ENCODE results near the gene SLC25A13. TPM values are rescaled to one million over a fixed set of nuclear protein-coding genes. Genes with fewer than 3 reads are reported as not detected.
A peak's percentile ranks its signal among the peaks of the same experiment; 100 is the strongest.

SLC25A13 gene
- total and polyA plus RNA-seq, 2 of the 4 experiments (the other 2 are of a cell fraction): 7.4 to 11.7 TPM

DNA sequence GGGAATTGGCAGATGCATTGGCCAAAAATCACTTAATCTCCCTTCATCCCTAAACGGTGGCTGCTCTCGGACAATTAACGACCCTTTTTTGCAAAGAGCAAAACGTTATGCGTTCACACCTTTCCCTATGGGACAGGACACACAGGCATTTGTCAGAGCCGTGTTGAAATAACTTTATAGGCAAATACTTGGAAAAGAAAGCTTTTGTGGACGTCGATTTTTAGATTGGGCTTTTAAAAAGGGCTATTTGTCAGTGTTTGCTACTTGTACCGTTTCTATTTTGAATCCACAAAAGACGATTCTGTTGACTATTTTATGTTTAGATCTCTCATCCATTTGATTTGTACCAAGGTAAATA is 245.6 kb downstream of the SLC25A13 start:
- ChIA-PET POLR2A (ENCODE audit: unreplicated experiment) (no interaction called here), CTCF (interaction anchor here (0.5 to 3.2 kb wide), 5 partner anchors 14 to 1045 kb away, joined by 3 to 20 read pairs (median 4); no protein-coding TSS in a partner anchor)
- Histone ChIP-seq H3K56ac (ENCODE audit: extremely low read depth, insufficient read depth, low read length) (no peak overlapping the region), H4K20me1 (ENCODE audit: insufficient read depth, low read length) (no peaks in the 10 kb centered on the region), H2AK9ac (replicated peaks; ENCODE audit: low read depth, low read length, poor library complexity) (no peak overlapping the region), H3K27ac (ENCODE audit: insufficient read depth, low read length) (no peak overlapping the region), H2AK5ac (ENCODE audit: low read depth, low read length) (no peak overlapping the region), H3K23ac (ENCODE audit: low read depth, low read length) (no peak overlapping the region), H3K14ac (replicated peaks; ENCODE audit: low read depth, low read length) (no peak overlapping the region), H3K4me2 (ENCODE audit: low read depth, low read length) (peak overlapping the region; percentile 96), H4K91ac (ENCODE audit: insufficient read depth, low read depth, low read length) (no peak overlapping the region), H2AFZ (replicated peaks; ENCODE audit: low read length, poor library complexity) (peak overlapping the region; percentile 85), H4K5ac (ENCODE audit: low read depth, low read length) (no peak overlapping the region), H2BK5ac (ENCODE audit: low read depth, low read length, poor library complexity, severe bottlenecking) (no peak overlapping the region), H2BK20ac (ENCODE audit: low read depth, low read length) (no peak overlapping the region), H3K18ac (ENCODE audit: low read depth, low read length) (no peak overlapping the region), H2BK15ac (ENCODE audit: low read depth, low read length) (no peak overlapping the region), H3K9me3 (ENCODE audit: control insufficient read depth, insufficient read depth, low read length) (no peaks in the 10 kb centered on the region), H3K9me1 (ENCODE audit: insufficient read depth, low read length) (no peaks in the 10 kb centered on the region), H3K4me3 (ENCODE audit: insufficient read depth, low read depth, low read length) (peak overlapping the region; percentile 58), H3K4ac (ENCODE audit: low read depth, low read length) (no peak overlapping the region), H2BK120ac (ENCODE audit: low read depth, low read length) (no peak overlapping the region), H3K27me3 (ENCODE audit: control insufficient read depth, insufficient read depth, low read length) (peaks cover 9% of the 10 kb centered on the region), H3K9ac (ENCODE audit: low read depth, low read length) (no peak overlapping the region), H4K8ac (ENCODE audit: low read depth in 2 of 2, low read length in 2 of 2) (no peak overlapping the region), H3K79me1 (ENCODE audit: low read depth in 1 of 2, low read length in 2 of 2) (no peaks in the 10 kb centered on the region), H3K36me3 (ENCODE audit: control insufficient read depth, insufficient read depth, low read length) (no peaks in the 10 kb centered on the region), H3K4me1 (ENCODE audit: control insufficient read depth, insufficient read depth, low read length) (0 out of 2 replicates have a peak, but pooled peaks cover 2% of the 10 kb centered on the region)
- no CpG with 5 or more reads among the region's 10 CpGs for WGBS, 2 experiments (ENCODE audit: extremely low coverage in 2 of 2, insufficient read length in 1 of 2)
- no TSS peak for BruUV-seq (replicated peaks)
- ATAC-seq (ENCODE audit: low read depth) (no peak), DNase-seq (no peak)
- TF ChIP-seq, protein P1, sequence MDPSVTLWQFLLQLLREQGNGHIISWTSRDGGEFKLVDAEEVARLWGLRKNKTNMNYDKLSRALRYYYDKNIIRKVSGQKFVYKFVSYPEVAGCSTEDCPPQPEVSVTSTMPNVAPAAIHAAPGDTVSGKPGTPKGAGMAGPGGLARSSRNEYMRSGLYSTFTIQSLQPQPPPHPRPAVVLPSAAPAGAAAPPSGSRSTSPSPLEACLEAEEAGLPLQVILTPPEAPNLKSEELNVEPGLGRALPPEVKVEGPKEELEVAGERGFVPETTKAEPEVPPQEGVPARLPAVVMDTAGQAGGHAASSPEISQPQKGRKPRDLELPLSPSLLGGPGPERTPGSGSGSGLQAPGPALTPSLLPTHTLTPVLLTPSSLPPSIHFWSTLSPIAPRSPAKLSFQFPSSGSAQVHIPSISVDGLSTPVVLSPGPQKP (IDR thresholded peaks at IDR 0.05; ENCODE audit: borderline replicate concordance, low read depth, low read length): no peak
- no peak for TF ChIP-seq CEBPB (IDR thresholded peaks at IDR 0.05; ENCODE audit: low read depth, low read length)
- intact Hi-C loops (cut with micrococcal nuclease) (loop anchor here (2.0 to 10.0 kb wide), 2 partner anchors 244 to 628 kb away; partner anchors contain the start of gene SEM1), in situ Hi-C loops (cut with MboI; ENCODE audit: low sequenced_read_pairs) (loop anchor here (10.0 kb wide), 1 partner anchor 948 kb away; the partner anchor contains the start of gene DLX5), dilution Hi-C loops (cut with HindIII; ENCODE audit: low sequenced_read_pairs, unreplicated experiment) (no loop called here)

Data from IMR-90 (cell line).